ENCODE results near the gene ITPK1.

ITPK1 gene

GRCh38 chr14:92987713-92988510 is 127.8 kb downstream of the ITPK1 start:
- H3K27ac ChIP-seq: peak overlapping the region in 3 of 21 experiments; percentile 11 to 60 (median 22)

GRCh38 chr14:92987148-92987570 is 128.6 kb downstream of the ITPK1 start:
- Histone ChIP-seq H3K4me3 (no peak overlapping the region), H3K27ac (peak overlapping the region in 2 of 21 experiments; percentile 11 to 60)

More at GRCh38 chr14:92987713-92988510, 127.8 kb downstream of the ITPK1 start:
- H3K4me3 ChIP-seq: no peak overlapping the region

- peak overlapping the region in 4 of 21 experiments; percentile 11 to 60 (median 39) for H3K27ac ChIP-seq
- no peak overlapping the region for H3K4me3 ChIP-seq
These were observed 129.2 kb downstream of the ITPK1 start for GRCh38 chr14:92986254-92987147.

- H3K27ac ChIP-seq: peak overlapping the region in 1 of 21 experiments; percentile 60
These were observed 130.2 kb downstream of the ITPK1 start for GRCh38 chr14:92985521-92985920.

GRCh38 chr14:92984896-92985295 is 130.8 kb downstream of the ITPK1 start:
- H3K27ac ChIP-seq: no peak overlapping the region
- no peak overlapping the region for H3K4me3 ChIP-seq

More at GRCh38 chr14:92985521-92985920, 130.2 kb downstream of the ITPK1 start:
- H3K4me3 ChIP-seq: no peak overlapping the region

GRCh38 chr14:92984082-92984788 is 131.5 kb downstream of the ITPK1 start:
- no peak overlapping the region for H3K4me3 ChIP-seq
- H3K27ac ChIP-seq: no peak overlapping the region

GRCh38 chr14:92982956-92983355 is 132.8 kb downstream of the ITPK1 start:
- no peak overlapping the region for H3K27ac ChIP-seq
- H3K4me3 ChIP-seq: no peak overlapping the region

GRCh38 chr14:92981726-92982125 is 134.0 kb downstream of the ITPK1 start:
- H3K4me3 ChIP-seq: no peak overlapping the region
- no peak overlapping the region for H3K27ac ChIP-seq

GRCh38 chr14:92980866-92981265 is 134.9 kb downstream of the ITPK1 start:
- Histone ChIP-seq H3K4me3 (no peak overlapping the region), H3K27ac (no peak overlapping the region)

GRCh38 chr14:92978229-92979021 is 137.3 kb downstream of the ITPK1 start:
- H3K4me3 ChIP-seq: no peak overlapping the region
- no peak overlapping the region for H3K27ac ChIP-seq

- H3K4me3 ChIP-seq: no peak overlapping the region
- H3K27ac ChIP-seq: no peak overlapping the region
These were observed 139.5 kb downstream of the ITPK1 start for GRCh38 chr14:92976268-92976667.

GRCh38 chr14:92974541-92975345 is 141.0 kb downstream of the ITPK1 start:
- Histone ChIP-seq H3K27ac (peak overlapping the region in 1 of 21 experiments; percentile 36), H3K4me3 (no peak overlapping the region)

- Histone ChIP-seq H3K4me3 (no peak overlapping the region), H3K27ac (peak overlapping the region in 6 of 21 experiments; percentile 24 to 72 (median 58))
These were observed 141.8 kb downstream of the ITPK1 start for GRCh38 chr14:92973798-92974372.

GRCh38 chr14:92973261-92973797 is 142.4 kb downstream of the ITPK1 start:
- Histone ChIP-seq H3K27ac (peak overlapping the region in 4 of 21 experiments; percentile 36 to 67 (median 58)), H3K4me3 (no peak overlapping the region)

GRCh38 chr14:92971601-92972180 is 144.0 kb downstream of the ITPK1 start:
- Histone ChIP-seq H3K4me3 (no peak overlapping the region), H3K27ac (peak overlapping the region in 1 of 21 experiments; percentile 11)

GRCh38 chr14:92970271-92970670 is 145.5 kb downstream of the ITPK1 start:
- H3K4me3 ChIP-seq: no peak overlapping the region
- no peak overlapping the region for H3K27ac ChIP-seq

GRCh38 chr14:92969871-92970270 is 145.9 kb downstream of the ITPK1 start:
- no peak overlapping the region for H3K27ac ChIP-seq
- no peak overlapping the region for H3K4me3 ChIP-seq

Data from skin epidermis (tissue), 12 donors.